Upper lobe of left lung (tissue), 6 donors: ENCODE results near the gene NUDT4B. TPM values are rescaled to one million over a fixed set of nuclear protein-coding genes. Genes with fewer than 3 reads are reported as not detected.
"Not testable (repeated sequence)": the region's sequence is repeated elsewhere in the genome, so short reads cannot be mapped to it uniquely, and the experiment has no call there.

Experiments
- ATAC-seq, 2 donors: fragments of 200-7000 bp; cut with Tn5 transposase; one replicate each; pipeline ENCODE4 v1.9.1; 2022; ENCODE audit warnings: mild to moderate bottlenecking in 2 of 2, moderate library complexity in 2 of 2; ENCODE audit not compliant: low FRiP score in 2 of 2
- DNase-seq, 2 donors: peaks; one replicate each; pipeline ENCODE4 v3.0.0-alpha.2; 2019 to 2020
- H3K27ac ChIP-seq, 4 donors: fragments of 200-600 bp; sonication (generic); one replicate each; pipeline ENCODE4 v1.5.1; 2016 to 2019
- H3K27me3 ChIP-seq, 4 donors: fragments of 200-600 bp; sonication (generic); one replicate each; pipeline ENCODE4 v1.5.1; 2017 to 2019
- H3K36me3 ChIP-seq, 4 donors: fragments of 200-600 bp; sonication (generic); one replicate each; pipeline ENCODE4 v1.5.1; 2016 to 2019
- H3K4me1 ChIP-seq, 4 donors: fragments of 200-600 bp; sonication (generic); one replicate each; pipeline ENCODE4 v1.5.1; 2018 to 2019
- H3K4me3 ChIP-seq, 4 donors: fragments of 200-600 bp; sonication (generic); one replicate each; pipeline ENCODE4 v1.5.1; 2017 to 2019; ENCODE audit warnings: mild to moderate bottlenecking in 2 of 4, moderate library complexity in 1 of 4
- H3K9me3 ChIP-seq, 4 donors: fragments of 200-600 bp; sonication (generic); one replicate each; pipeline ENCODE4 v1.5.1; 2018 to 2019
- WGBS, 2 donors: methylation state at CpG; one replicate each; pipeline ENCODE4 v1.1.5; 2017 to 2018; 5-methylcytosine and 5-hydroxymethylcytosine counted together
- small RNA-seq, 4 donors: library from RNA; depleted of rRNA; stranded (forward); fragments of <200 nt; gene quantifications; one replicate each; pipeline ENCODE3, GENCODE V24; 2016
- total RNA-seq, 6 donors: library from RNA; depleted of rRNA in 4 of 6; stranded (reverse); fragments of >200 nt in 4 of 6; gene quantifications; one replicate each; pipeline versions ENCODE4 v1.1.0 to v1.2.1, GENCODE V29; 2016 to 2021
- donor health status: DM: no; HTN: no; CAD: no; lungs with moderate emphysema.
- donor health status: DM: no; HTN: yes; CAD: no; lungs with severe emphysema.

The NUDT4B gene
- total RNA-seq, 6 donors from 2014 or later = 0.44 to 42.3 (median 6.3) TPM; not detected in 2

- H3K27ac ChIP-seq, DNase-seq, H3K36me3 ChIP-seq, H3K9me3 ChIP-seq, ATAC-seq, H3K4me1 ChIP-seq, H3K27me3 ChIP-seq, H3K4me3 ChIP-seq: not testable (repeated sequence)
- no CpG with 5 or more reads among the region's 1 CpG for WGBS, 2 donors
These were observed 31.8 kb downstream of the NUDT4B start for GRCh38 chr1:148780404-148780803.

- ATAC-seq = peak; percentile 53 to 89
- not testable (repeated sequence) for H3K27me3 ChIP-seq, H3K9me3 ChIP-seq, H3K27ac ChIP-seq, H3K36me3 ChIP-seq, DNase-seq, H3K4me1 ChIP-seq, H3K4me3 ChIP-seq
- no CpG with 5 or more reads among the region's 23 CpGs for WGBS, 2 donors
These were observed 43.0 kb downstream of the NUDT4B start for GRCh38 chr1:148791543-148792099.

GRCh38 chr1:148793762-148794332, 45.3 kb downstream of the NUDT4B start:
- not testable (repeated sequence) for ATAC-seq, H3K9me3 ChIP-seq, H3K4me3 ChIP-seq, DNase-seq, H3K4me1 ChIP-seq, H3K27ac ChIP-seq, H3K27me3 ChIP-seq, H3K36me3 ChIP-seq
- WGBS, 2 donors = no CpG with 5 or more reads among the region's 4 CpGs

Small RNA genes lying within 50 kb of the gene (small RNA-seq; reads per million reads assigned to genes)
- gene RNU6-1171P = 0 reads per million in 4 donors

Other genes starting within 250 kb of the NUDT4B start
- 100 to 1,000 TPM in 1 of 6 donors, 10 to 100 TPM in 5; 19.4 to 104 (median 38.0) TPM for gene NBPF14, start 152.8 kb upstream of the NUDT4B start, total RNA-seq
- gene PDE4DIP, start 95.7 kb downstream of the NUDT4B start, total RNA-seq = 100 to 1,000 TPM; 106 to 163 (median 138) TPM